GM08714 (cell line): ENCODE data around the gene ZMYND10.
"Not testable (repeated sequence)": the region's sequence is repeated elsewhere in the genome, so short reads cannot be mapped to it uniquely, and the experiment has no call there.

Experiments used
- H3K4me3 ChIP-seq: fragments of 200-500 bp; sonication (Bioruptor generic); 2 replicates; pipeline ENCODE4 v1.5.1; 2014; ENCODE audit warnings: mild to moderate bottlenecking, low read length, inconsistent platforms
- ZNF274 ChIP-seq: IDR thresholded peaks from 2 replicates; pipeline ENCODE4 v1.6.1; 2012; ENCODE audit warnings: mild to moderate bottlenecking, low read depth, low read length

The ZMYND10 gene

DNA sequence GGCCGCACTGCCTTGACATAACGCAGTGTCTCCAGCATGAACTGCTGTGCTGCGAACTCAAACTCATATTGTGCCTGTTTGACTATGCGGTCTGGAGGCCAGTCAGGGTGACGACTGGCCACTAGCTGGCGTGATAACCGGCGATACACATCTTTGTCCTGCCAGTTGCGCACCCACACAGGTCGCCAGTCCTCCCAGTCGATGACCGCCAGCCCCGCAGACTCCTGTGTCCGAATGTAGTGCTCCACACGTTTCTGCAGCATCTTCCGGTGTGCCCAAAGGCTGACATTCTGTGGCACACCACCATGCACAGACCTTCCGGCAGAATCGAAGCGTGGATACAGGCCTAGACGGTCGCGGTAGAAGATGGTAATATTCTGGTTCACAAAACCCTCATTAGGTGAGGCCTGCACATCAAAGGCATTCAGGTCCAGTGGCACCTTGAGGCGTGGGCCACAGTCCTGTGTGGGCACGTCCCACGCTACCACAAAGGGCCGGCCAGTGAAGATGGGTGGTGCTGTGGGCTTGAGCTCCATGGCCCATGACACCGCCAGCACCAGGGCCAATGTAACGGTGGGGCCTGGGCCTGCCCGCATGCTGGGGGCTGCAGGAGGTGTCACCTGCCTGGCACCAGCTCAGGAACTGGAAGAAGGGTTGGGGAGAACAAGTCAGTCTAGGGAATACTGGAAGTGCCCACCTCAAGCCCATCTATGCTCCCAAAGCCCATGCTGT is 25.5 kb downstream of the ZMYND10 start:
- TF ChIP-seq ZNF274: no peak
- H3K4me3 ChIP-seq: peak overlapping the region; percentile 91; the same call in 1 of the 2 replicates

DNA sequence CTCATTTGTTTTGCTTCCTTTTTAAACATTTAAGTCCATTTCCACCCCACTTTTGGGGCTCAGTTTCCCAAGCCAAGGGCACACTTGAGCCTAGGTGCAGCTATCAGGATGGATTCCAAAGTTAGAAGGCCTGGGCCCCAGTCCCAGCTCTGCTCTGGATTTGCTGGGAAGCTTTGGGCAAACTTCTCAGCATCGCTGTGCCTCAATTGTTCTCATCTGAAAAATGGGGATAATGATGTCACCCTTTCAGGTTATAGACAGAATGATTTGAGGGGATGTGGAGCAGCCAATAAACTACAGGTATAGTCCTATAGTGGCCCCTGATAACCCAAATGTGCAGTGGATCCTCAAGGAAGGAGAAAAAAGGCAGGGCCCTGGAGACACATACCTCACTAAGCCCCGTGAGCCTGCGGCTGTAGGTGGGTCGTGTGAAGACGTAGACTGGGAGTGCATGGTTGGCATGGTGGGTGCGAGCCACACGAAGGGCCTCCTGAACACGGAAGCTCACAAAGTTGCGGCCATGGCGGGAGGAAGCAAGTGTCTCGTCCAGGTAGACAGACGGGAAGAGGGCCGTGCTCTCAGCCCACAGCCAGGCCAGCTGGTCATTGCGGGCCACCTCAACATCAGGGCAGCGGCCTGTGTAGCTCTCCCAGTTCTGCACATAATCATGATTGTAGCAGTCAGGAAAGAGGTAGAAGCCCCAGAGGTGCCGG is 26.2 kb downstream of the ZMYND10 start:
- no peak for TF ChIP-seq ZNF274
- no peak overlapping the region for H3K4me3 ChIP-seq

DNA sequence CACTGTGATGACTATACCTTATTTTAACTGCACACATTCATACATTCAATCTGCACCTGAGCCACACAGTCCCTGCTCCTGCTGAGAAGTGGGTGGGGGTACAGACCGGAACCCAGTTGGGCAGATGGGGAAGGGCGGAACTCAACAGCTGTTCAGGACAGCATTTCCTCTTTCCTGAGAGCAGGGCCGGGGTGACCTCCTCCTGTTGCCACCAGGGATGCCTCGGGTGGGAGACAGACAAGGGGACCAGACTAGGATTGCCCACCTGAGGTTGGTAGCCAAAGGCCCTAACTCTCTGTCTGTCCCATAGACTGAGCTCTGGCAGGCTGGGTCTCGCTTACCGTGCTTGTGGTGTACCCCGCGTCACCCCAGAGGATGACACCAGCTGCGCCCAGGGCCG is 26.9 kb downstream of the ZMYND10 start:
- H3K4me3 ChIP-seq: no peak overlapping the region
- TF ChIP-seq ZNF274: no peak

DNA sequence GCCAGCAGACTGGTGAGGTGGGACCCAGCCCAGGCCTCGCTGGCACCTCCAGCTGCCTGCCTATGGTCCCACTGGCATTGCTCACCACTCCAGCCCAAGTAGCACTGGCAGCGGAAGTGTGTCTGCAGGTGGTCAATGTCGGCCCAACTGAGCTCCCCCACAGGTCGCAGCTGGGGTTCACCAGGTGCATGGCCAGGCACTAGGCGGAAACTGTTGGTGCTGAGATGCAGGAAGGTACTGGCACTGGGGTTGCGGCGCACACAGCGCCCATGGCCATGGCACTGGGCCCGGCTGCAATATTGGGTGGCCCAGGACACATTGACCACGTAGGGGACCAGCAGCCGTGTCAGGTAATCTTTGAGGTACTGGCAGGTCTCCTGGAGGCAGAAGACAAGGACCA is 27.4 kb downstream of the ZMYND10 start:
- no peak for TF ChIP-seq ZNF274
- H3K4me3 ChIP-seq: no peak overlapping the region

DNA sequence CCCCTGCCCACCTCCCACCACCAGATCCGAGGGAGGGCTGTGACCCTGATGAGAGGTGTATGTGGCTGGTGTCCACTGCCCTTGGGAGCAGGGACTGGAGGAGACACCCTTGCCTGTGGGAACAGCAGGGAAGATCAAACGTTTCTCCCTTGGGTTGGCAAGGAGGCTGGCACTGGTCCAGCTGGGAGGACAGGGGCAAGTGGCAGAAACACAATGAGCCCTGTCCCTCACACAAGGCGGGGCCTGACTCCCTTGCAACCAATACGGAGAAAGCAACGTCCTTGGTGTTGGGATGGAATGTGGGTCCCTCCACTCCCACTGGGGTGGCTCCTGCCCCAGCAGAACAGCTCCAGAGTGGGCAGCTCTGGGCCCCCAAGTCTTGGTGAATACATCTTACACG is 28.2 kb downstream of the ZMYND10 start:
- no peak overlapping the region for H3K4me3 ChIP-seq
- TF ChIP-seq ZNF274: no peak

DNA sequence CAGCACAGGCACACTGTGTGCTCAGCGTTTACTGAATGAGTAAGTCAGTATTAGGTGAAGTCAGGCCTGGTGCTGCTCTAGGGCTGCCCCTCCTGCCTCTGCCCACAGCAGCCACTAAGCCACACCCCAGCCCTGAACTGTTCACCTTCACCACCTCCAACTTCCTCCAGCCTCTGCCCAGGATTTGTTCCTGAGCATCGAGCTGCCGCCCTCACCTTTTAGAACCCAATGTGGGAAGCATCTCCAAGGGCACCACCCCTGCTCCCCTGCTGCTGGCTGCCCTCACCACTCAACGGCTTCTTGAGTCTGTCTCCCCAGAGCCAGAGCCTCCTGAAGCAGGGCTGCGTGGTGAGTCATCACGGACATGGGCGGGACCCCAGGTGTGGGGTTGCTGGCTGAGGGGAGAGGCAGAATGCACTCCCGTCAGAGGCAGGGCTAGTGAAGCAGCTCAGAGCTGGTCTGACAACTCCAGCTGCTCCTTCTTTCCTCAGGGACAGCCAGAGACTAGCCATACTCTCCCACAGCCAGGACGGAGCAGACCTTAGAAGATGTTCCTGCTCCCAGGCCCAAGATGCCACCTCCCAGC is 28.8 kb downstream of the ZMYND10 start:
- TF ChIP-seq ZNF274: no peak
- H3K4me3 ChIP-seq: no peak overlapping the region

DNA sequence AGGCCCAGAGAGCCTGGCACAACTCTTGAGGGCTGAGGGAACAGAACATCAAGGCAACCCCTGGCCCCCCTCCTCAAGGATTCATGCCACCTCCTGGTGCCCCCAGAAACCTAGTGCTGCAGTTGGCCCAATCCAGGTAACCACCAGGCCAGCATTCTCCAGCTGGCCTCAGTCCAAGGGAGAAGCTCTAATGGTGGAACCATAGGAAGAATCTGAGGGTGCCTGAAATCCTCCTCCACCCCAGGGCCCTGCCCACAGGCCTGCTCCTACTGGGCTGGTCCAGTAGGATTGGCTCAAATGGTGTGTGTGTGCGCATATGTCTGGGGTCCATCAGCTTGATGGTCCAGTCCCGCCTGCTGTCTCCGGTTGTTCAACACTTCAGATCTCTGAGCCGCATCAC is 30.7 kb downstream of the ZMYND10 start:
- no peak for TF ChIP-seq ZNF274
- H3K4me3 ChIP-seq: no peak overlapping the region

DNA sequence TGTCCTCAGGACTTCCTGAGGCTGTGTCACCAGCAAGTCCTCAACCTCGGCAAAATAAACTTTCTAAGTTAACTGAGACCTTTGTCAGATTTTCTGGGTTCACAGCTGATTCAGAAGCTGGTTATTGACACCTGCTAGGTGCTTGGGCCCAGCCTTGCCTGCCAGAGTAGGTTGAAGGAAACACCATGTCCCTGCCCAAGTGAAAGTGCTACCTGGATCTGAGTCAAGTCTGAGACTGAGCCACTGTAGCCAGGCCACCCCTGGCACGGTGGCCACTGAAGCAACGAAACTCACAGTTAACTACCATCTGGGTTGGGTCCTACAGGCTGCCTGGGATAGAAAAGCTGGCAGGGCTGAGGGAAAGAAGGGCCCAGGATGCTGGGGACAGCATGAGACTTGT is 31.2 kb downstream of the ZMYND10 start:
- H3K4me3 ChIP-seq: no peak overlapping the region
- TF ChIP-seq ZNF274: no peak

DNA sequence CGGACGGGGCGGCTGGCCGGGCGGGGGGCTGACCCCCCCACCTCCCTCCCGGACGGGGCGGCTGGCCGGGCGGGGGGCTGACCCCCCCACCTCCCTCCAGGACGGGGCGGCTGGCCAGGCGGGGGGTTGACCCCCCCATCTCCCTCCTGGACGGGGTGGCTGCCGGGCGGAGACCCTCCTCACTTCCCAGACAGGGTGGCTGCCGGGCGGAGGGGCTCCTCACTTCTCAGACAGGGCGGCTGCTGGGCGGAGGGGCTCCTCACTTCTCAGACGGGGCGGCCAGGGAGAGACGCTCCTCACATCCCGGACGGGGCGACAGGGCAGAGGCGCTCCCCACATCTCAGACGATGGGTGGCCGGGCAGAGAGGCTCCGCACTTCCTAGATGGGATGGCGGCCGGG is 33.5 kb downstream of the ZMYND10 start:
- H3K4me3 ChIP-seq: not testable (repeated sequence)

DNA sequence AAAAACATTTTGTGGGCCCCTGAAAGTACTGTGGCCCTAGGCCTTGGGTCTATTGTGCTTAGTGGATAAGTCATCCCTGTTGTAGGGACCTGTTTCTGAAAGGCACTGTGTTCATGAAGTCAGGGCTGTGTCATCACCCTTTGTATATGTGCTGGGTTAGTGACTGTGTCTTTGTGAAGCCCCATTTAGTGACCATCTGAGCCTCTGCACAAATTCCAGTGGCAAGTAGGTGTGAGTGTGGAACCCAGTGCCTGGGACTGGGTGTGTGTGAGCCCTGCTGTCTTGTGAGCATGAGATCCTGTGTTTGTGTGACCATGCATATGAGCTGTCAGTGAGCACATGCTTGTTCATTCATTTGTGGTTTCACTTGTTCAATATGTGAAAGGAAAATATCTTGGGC is 40.9 kb downstream of the ZMYND10 start:
- H3K4me3 ChIP-seq: no peak overlapping the region
- no peak for TF ChIP-seq ZNF274

DNA sequence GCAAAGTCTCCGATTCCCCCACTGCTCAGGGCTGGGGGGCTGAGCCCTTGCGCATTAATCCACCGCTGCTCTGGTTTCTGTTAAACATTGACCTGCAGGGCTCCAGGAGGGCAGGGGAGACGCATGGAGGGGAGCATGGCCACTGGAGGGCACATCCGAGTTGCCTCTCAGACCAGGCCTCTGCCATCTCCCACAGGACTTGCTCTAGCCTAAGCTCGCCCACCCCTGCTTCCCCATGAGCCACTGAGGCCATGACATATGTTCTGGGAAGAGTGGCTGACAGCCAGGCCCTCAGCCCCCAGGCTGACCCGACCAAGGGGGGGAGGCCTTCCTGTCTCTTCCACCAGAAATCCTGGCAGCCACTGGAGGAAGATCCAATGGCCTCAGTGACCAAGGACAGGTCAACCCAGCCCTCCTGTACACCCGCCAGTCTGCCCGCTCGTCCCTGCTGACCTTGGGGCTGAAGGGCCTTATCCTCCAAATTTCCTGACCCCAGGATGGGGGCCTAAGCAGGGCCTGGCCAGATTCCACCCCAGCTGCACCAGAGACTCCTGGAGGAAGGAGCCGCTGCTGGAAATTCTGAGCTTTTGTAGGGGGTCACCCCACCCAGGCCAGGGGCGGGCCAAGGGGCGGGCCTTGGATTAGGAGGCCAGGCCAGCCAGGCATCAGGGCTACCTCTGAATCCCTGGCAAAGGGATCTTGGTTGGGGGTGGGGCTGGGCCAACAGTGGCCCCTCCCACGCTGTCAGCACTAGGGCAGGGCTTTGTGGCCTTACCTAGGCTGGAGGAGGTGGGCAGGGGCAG is 42.3 kb downstream of the ZMYND10 start, which contains the start of gene HYAL1:
Gene HYAL1, minus strand, starts transcription at position 562 of the 803 bp plus-strand sequence. CDS start 618 bp downstream, outside the sequence.
- H3K4me3 ChIP-seq: no peak within 1 kb of the TSS

DNA sequence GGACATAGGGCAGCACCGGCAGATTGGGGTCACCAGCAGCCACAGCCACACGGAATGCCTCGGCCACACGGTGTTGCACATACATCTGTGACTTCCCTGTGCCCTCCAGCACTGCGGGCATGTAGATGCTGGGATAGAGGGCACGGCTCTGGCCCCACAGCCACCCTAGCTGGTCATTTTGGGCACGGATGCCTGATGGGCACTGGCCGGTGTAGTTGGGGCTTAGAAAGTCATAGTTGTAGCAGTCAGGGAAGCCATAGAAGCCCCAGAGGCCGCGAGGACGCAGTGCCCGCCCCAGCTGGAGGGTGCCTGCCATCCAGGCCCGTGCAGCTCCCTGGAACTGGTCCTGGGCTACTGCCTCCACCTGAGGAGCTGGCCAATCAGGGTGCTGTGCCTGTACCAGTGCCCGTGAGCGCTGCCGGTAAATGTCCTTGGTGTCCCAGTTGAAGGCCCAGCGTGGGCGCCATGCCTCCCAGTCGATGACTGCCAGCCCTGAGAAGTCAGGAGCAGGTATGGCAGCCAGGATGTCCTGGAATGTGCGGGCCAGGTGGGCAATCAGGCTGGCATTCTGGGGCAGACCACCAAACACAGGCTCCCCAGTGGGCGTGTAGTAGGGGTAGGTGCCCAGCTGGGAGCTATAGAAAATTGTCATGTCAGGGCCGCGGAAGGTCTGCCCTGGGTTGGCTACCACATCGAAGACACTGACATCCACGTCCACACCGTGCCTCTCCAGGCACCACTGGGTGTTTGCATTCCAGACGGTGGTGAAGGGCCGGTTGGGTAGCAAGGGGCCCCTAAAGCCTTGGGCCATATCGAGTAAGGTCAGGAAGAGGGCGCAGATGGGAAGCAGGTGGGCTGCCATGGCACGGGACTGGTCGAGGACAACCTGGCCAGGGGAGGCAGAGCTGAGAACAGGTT is 43.2 kb downstream of the ZMYND10 start:
- TF ChIP-seq ZNF274: no peak
- no peak overlapping the region for H3K4me3 ChIP-seq

More for the DNA sequence above, 42.3 kb downstream of the ZMYND10 start, which contains the start of gene HYAL1:
- no peak for TF ChIP-seq ZNF274

DNA sequence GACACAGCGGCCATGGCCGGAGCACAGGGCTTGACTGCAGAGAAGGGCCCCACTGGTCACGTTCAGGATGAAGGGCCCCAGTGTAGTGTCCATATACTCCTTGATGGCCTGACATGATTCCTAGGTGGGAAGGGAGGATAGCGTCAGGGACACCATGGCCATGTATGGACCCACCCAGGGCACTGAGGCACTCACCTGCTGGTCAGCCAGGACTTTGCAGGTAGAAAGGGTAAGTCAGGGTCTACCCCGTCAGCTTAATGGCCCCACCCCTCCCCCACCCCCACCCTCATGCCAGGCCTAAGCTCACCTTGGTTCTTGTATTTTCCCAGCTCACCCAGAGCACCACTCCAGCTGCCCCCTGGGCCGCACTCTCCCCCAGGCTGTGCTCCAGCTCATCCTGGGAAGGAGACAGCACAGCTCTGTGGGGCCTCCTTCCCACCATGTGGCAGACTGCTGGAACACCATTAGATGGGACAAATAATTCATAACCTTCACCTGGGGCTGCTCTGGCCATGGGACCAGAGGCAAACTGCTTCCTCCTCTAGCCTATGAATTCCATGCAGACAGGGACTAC is 44.8 kb downstream of the ZMYND10 start:
- TF ChIP-seq ZNF274: no peak
- no peak overlapping the region for H3K4me3 ChIP-seq
